HG03521 (cell line): ENCODE measurements around the gene GDPD5.

ENCODE experiments used
- ATAC-seq: cut with Tn5 transposase; IDR thresholded peaks from one replicate; pipeline ENCODE4 v1.9.1; 2021; ENCODE audit warnings: mild to moderate bottlenecking, moderate library complexity; ENCODE audit not compliant: unreplicated experiment

GDPD5 gene

GRCh38 chr11:75516140-75516539 is 9.6 kb downstream of the GDPD5 start:
- ATAC-seq = no peak

GRCh38 chr11:75514596-75514995 is 11.1 kb downstream of the GDPD5 start:
- no peak for ATAC-seq

- ATAC-seq = no peak
These were observed 12.5 kb downstream of the GDPD5 start for GRCh38 chr11:75513250-75513649.

- ATAC-seq = no peak
These were observed 15.1 kb downstream of the GDPD5 start for GRCh38 chr11:75510723-75511019.

- ATAC-seq = no peak
These were observed 15.6 kb downstream of the GDPD5 start for GRCh38 chr11:75510004-75510722.

GRCh38 chr11:75509020-75509720 is 16.6 kb downstream of the GDPD5 start:
- no peak for ATAC-seq

- no peak for ATAC-seq
These were observed 17.6 kb downstream of the GDPD5 start for GRCh38 chr11:75508051-75508561.

GRCh38 chr11:75507571-75507970 is 18.2 kb downstream of the GDPD5 start:
- no peak for ATAC-seq

- ATAC-seq = no peak
These were observed 18.9 kb downstream of the GDPD5 start for GRCh38 chr11:75506827-75507226.

- no peak for ATAC-seq
These were observed 19.6 kb downstream of the GDPD5 start for GRCh38 chr11:75505916-75506692.

- no peak for ATAC-seq
These were observed 21.2 kb downstream of the GDPD5 start for GRCh38 chr11:75504501-75504900.

GRCh38 chr11:75503531-75504099 is 22.1 kb downstream of the GDPD5 start:
- peak; percentile 51 for ATAC-seq

GRCh38 chr11:75502138-75502537 is 23.6 kb downstream of the GDPD5 start:
- no peak for ATAC-seq

GRCh38 chr11:75500742-75501141 is 25.0 kb downstream of the GDPD5 start:
- ATAC-seq = no peak

GRCh38 chr11:75499423-75500190 is 26.1 kb downstream of the GDPD5 start:
- no peak for ATAC-seq

- no peak for ATAC-seq
These were observed 27.0 kb downstream of the GDPD5 start for GRCh38 chr11:75498556-75499255.

GRCh38 chr11:75497788-75498409 is 27.8 kb downstream of the GDPD5 start:
- no peak for ATAC-seq

- no peak for ATAC-seq
These were observed 29.4 kb downstream of the GDPD5 start for GRCh38 chr11:75496305-75496752.

- no peak for ATAC-seq
These were observed 29.9 kb downstream of the GDPD5 start for GRCh38 chr11:75495749-75496304.
